Astrocyte (in vitro differentiated cells and primary cell): ENCODE data around the gene NR2F2. TPM values are rescaled to one million over a fixed set of nuclear protein-coding genes. Genes with fewer than 3 reads are reported as not detected.
A peak's percentile ranks its signal among the peaks of the same experiment; 100 is the strongest.

Experiments
- DNase-seq: peaks from one replicate; pipeline ENCODE4 v3.0.0-alpha.2; 2010; ENCODE audit warnings: low read depth
- FAIRE-seq: peaks from 2 replicates; lab custom pipeline; 2011; peaks lifted over from hg19 to GRCh38; lab: Jason Lieb, UNC
- H2AFZ ChIP-seq: 2 replicates; pipeline ENCODE4 v1.6.0; 2012; ENCODE audit warnings: low read depth, low read length, inconsistent platforms
- H3K27ac ChIP-seq: 2 replicates; pipeline ENCODE4 v1.5.1; 2011; ENCODE audit warnings: low read depth, low read length, inconsistent platforms
- H3K27me3 ChIP-seq: 2 replicates; pipeline ENCODE4 v1.6.0; 2011; ENCODE audit warnings: low read length, inconsistent platforms; ENCODE audit not compliant: insufficient read depth
- H3K36me3 ChIP-seq: 2 replicates; pipeline ENCODE4 v1.5.1; 2011; ENCODE audit warnings: low read length, inconsistent platforms; ENCODE audit not compliant: insufficient read depth
- H3K4me1 ChIP-seq: 2 replicates; pipeline ENCODE4 v1.5.1; 2011; ENCODE audit warnings: low read length, inconsistent platforms; ENCODE audit not compliant: insufficient read depth
- H3K4me2 ChIP-seq: 2 replicates; pipeline ENCODE4 v1.6.0; 2012; ENCODE audit warnings: low read length, inconsistent platforms
- H3K4me3 ChIP-seq: 2 replicates; pipeline ENCODE4 v1.5.1; 2011; ENCODE audit warnings: low read depth, mild to moderate bottlenecking, low read length, inconsistent platforms; ENCODE audit not compliant: insufficient read depth
- H3K79me2 ChIP-seq: 2 replicates; pipeline ENCODE4 v1.6.0; 2012; ENCODE audit warnings: mild to moderate bottlenecking, low read length, inconsistent platforms; ENCODE audit not compliant: insufficient read depth
- H3K9ac ChIP-seq: 2 replicates; pipeline ENCODE4 v1.6.0; 2012; ENCODE audit warnings: mild to moderate bottlenecking, low read length, inconsistent platforms
- H3K9me3 ChIP-seq: 2 replicates; pipeline ENCODE4 v1.5.1; 2012; ENCODE audit warnings: low read depth, mild to moderate bottlenecking, low read length, inconsistent platforms; ENCODE audit not compliant: insufficient read depth
- H4K20me1 ChIP-seq: 2 replicates; pipeline ENCODE4 v1.6.0; 2012; ENCODE audit warnings: low read length, inconsistent platforms; ENCODE audit not compliant: insufficient read depth
- H3K27ac Mint-ChIP-seq: one replicate; pipeline ENCODE4 v1.8.0; 2021; ENCODE audit warnings: mild to moderate bottlenecking, mixed read lengths; ENCODE audit not compliant: unreplicated experiment
- H3K27me3 Mint-ChIP-seq: one replicate; pipeline ENCODE4 v1.8.0; 2021; ENCODE audit warnings: low read depth, mixed read lengths; ENCODE audit not compliant: unreplicated experiment
- H3K36me3 Mint-ChIP-seq: one replicate; pipeline ENCODE4 v1.8.0; 2021; ENCODE audit warnings: low read depth, mixed read lengths; ENCODE audit not compliant: unreplicated experiment
- H3K4me1 Mint-ChIP-seq: one replicate; pipeline ENCODE4 v1.8.0; 2021; ENCODE audit warnings: low read depth, mixed read lengths; ENCODE audit not compliant: unreplicated experiment
- H3K4me3 Mint-ChIP-seq: one replicate; pipeline ENCODE4 v1.8.0; 2021; ENCODE audit warnings: mild to moderate bottlenecking, moderate library complexity, mixed read lengths; ENCODE audit not compliant: unreplicated experiment
- H3K9me3 Mint-ChIP-seq: one replicate; pipeline ENCODE4 v1.8.0; 2021; ENCODE audit warnings: mild to moderate bottlenecking, mixed read lengths; ENCODE audit not compliant: unreplicated experiment
- EZH2 ChIP-seq: IDR thresholded peaks from 2 replicates; pipeline ENCODE4 v1.6.1; 2012; ENCODE audit warnings: mild to moderate bottlenecking, low read length, inconsistent platforms; ENCODE audit not compliant: insufficient read depth
- total RNA-seq: library from RNA; stranded (reverse); gene quantifications from 2 replicates; pipeline ENCODE4 v1.2.1, GENCODE V29; 2021
- TF ChIP-seq, protein P1 (sequence below): IDR thresholded peaks from 2 replicates; pipeline ENCODE4 v1.5.1; 2011; ENCODE audit warnings: low read depth, mild to moderate bottlenecking, inconsistent platforms, low read length, moderate library complexity; ENCODE audit not compliant: insufficient read depth

NR2F2 gene
- total RNA-seq, 1 donor from 2014 or later, result 75.8 TPM

DNA sequence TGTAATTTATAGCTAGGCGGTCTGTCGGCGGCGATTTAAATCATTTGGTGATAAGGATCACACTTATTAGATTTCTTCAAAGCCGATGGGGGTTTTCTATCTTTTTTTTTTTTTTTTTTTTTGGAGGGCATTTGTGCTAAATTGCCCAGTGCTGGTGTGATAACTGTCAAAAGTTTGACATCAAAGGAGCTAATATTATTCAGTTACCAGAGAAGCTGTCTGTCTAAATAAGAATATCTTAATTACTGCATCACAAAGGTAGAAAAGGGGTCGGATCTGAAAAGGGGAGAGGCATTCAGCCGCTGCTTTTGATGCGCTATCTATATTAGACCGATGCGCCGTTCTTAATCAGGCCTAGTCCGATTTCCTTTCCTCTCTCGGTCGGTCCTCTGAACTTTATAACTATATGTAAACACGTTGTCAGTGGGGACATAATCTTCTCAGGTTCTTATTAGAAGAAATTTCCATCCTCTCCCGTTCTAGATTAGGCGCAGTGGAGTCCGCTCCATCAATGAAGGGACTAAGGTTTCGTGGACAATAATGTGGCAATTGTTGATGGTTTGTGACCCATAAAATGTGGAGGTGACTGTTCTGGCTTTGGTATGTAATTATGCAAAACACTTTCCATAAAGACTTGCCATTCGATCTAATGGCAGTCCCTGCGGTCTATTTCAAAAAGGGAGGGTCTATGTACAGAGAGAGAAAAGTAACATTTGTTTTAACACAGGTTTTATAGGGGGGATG lies 31.7 kb downstream of the NR2F2 start:
- FAIRE-seq, result no peak
- H3K4me3 Mint-ChIP-seq, result no peak overlapping the region
- no peak overlapping the region for H3K4me3 ChIP-seq
- peaks cover 23% of the 10 kb centered on the region for H3K79me2 ChIP-seq
- H3K27ac Mint-ChIP-seq, result no peak overlapping the region
- peaks cover 35% of the 10 kb centered on the region for H3K4me1 ChIP-seq
- H3K9ac ChIP-seq, result peak overlapping the region; percentile 37
- peaks cover 9% of the 10 kb centered on the region for H3K4me1 Mint-ChIP-seq
- peaks cover 26% of the 10 kb centered on the region for H3K27me3 ChIP-seq
- peaks cover 4% of the 10 kb centered on the region for H3K9me3 Mint-ChIP-seq
- H3K36me3 Mint-ChIP-seq, result no peaks in the 10 kb centered on the region
- TF ChIP-seq EZH2, result no peak
- TF ChIP-seq, protein P1, sequence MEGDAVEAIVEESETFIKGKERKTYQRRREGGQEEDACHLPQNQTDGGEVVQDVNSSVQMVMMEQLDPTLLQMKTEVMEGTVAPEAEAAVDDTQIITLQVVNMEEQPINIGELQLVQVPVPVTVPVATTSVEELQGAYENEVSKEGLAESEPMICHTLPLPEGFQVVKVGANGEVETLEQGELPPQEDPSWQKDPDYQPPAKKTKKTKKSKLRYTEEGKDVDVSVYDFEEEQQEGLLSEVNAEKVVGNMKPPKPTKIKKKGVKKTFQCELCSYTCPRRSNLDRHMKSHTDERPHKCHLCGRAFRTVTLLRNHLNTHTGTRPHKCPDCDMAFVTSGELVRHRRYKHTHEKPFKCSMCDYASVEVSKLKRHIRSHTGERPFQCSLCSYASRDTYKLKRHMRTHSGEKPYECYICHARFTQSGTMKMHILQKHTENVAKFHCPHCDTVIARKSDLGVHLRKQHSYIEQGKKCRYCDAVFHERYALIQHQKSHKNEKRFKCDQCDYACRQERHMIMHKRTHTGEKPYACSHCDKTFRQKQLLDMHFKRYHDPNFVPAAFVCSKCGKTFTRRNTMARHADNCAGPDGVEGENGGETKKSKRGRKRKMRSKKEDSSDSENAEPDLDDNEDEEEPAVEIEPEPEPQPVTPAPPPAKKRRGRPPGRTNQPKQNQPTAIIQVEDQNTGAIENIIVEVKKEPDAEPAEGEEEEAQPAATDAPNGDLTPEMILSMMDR, result no peak
- no peak overlapping the region for H2AFZ ChIP-seq
- peaks cover 2% of the 10 kb centered on the region for H4K20me1 ChIP-seq
- H3K4me2 ChIP-seq, result peak overlapping the region; percentile 92
- no peaks in the 10 kb centered on the region for H3K36me3 ChIP-seq
- H3K27me3 Mint-ChIP-seq, result peaks cover 86% of the 10 kb centered on the region
- H3K9me3 ChIP-seq, result no peaks in the 10 kb centered on the region
- DNase-seq, result no peak
- H3K27ac ChIP-seq, result no peak overlapping the region

DNA sequence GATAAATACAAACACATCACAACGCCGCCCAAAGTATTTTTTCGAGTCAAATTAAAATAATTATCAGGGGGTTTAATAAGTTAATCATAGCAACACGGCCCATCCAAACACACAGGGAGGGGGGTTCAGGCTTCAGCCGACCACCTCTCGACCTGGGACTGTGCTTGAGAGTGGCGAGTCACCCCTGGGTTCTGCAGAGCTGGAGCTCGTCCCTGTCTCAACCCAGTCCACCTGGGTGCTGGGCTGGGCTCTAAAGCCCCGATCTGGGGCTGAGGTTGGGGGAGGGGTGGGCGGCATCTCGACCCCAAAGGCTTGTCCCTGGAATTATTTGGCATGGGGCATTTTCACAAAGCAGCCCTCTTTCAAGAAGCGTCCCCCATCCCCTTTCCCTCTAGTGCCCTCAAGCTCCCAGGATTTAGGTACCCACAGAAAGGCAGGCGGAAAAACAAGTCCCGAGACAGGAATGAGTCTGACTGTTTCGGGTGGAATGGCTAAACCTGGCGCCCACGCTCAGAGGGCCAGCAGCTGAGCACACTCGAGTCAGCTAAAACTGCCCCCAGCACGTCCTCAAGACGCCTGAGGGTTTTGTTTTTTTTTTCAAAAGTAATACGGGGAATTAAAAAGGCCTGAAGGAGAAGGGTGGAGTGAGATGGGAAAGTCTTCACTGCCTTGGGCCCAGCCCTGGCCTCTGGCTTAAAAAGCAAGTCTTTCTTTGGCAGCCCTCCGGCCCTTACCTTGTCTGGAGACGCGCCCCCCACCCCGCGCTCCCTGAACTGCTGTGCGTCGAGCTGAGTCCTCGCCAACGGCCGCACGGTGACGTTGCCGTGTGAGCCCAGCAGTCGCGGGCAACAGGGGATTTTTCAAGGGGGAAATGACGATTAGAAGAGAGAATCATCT lies 32.5 kb downstream of the NR2F2 start:
- Histone ChIP-seq H3K4me3 (no peak overlapping the region), H3K9me3 (peaks cover 4% of the 10 kb centered on the region), H3K27ac (peak overlapping the region; percentile 20), H3K4me1 (peaks cover 35% of the 10 kb centered on the region), H2AFZ (no peak overlapping the region), H3K9ac (peak overlapping the region; percentile 37), H3K27me3 (peaks cover 34% of the 10 kb centered on the region), H3K79me2 (peaks cover 19% of the 10 kb centered on the region), H4K20me1 (peaks cover 8% of the 10 kb centered on the region), H3K4me2 (peak overlapping the region; percentile 67), H3K36me3 (no peaks in the 10 kb centered on the region)
- Mint-ChIP-seq H3K9me3 (peaks cover 8% of the 10 kb centered on the region), H3K4me3 (peak overlapping the region; percentile 36), H3K27me3 (peaks cover 88% of the 10 kb centered on the region), H3K4me1 (peaks cover 5% of the 10 kb centered on the region), H3K27ac (no peak overlapping the region), H3K36me3 (no peaks in the 10 kb centered on the region)
- no peak for FAIRE-seq
- peak; percentile 6 for TF ChIP-seq EZH2
- TF ChIP-seq, protein P1, result no peak
- DNase-seq, result no peak
